HG03457 (cell line): Measurements from ENCODE around the gene INHBB.
"Not testable (repeated sequence)": the region's sequence is repeated elsewhere in the genome, so short reads cannot be mapped to it uniquely, and the experiment has no call there.

Experiments used
- ATAC-seq: cut with Tn5 transposase; IDR thresholded peaks from one replicate; pipeline ENCODE4 v1.9.1; 2021; ENCODE audit warnings: moderate number of reproducible peaks; ENCODE audit not compliant: unreplicated experiment

The INHBB gene

GRCh38 chr2:120316071-120316470 lies 29.9 kb upstream of the INHBB start:
- no peak for ATAC-seq

GRCh38 chr2:120316528-120317179 lies 29.3 kb upstream of the INHBB start:
- no peak for ATAC-seq

DNA sequence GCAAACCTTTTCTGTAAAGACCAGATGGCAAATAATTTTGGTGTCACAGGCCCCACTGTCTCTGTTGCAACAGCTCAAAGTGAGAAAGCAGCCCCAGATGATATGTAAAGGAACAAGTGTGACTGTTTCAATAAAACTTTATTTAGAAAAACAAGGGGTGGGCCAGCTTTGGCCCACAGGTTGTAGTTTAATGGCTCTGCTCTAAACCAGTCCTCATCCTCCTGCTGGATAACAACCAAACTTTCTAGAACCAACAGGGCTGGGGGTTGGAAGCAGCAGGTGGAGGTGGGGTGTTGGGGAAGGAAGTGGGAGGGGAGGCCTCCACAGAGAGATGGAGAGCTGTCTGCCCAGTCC lies 28.8 kb upstream of the INHBB start:
- ATAC-seq = no peak

DNA sequence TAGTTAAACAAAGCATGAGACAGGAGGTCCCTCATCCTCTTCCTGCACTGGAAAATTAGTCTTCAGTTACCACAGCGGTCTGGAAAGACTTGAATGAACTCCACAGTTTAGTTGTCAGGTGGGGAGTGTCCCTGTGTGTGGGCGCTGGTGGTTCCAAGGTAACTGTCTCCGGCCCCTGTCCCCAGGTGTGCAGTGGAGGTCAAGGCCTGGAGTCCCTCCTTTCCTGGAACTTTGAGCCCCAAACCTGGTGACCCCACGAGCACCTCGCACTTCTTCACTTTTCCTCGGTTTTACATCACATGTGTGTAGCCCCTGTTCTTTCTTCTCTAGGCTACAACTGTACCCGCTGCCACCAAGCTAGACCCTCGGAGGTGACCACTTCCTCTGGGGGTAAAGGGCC lies 28.0 kb upstream of the INHBB start:
- ATAC-seq = no peak

DNA sequence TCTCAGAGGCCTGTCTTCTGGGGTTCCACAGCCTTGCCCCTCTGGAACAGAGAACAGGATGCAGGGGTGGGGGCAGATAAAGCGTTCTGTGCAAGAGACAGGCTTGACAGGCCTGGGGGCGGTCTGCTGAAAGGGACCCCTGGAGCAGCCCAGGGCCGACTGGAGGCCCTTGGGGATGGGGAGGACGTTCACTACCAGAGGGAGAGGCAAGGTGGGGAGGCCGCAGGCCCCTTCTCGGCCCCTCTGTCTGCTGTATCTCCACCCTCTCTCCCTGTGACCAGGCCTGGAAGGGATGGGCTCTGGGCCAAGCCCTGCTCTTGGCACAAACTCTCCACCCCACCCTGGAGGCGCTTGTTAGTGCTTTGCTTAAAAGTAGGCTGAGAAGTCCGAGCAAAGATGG lies 27.3 kb upstream of the INHBB start:
- ATAC-seq = no peak

- ATAC-seq = no peak
Measured at GRCh38 chr2:120319123-120319522, 26.8 kb upstream of the INHBB start.

DNA sequence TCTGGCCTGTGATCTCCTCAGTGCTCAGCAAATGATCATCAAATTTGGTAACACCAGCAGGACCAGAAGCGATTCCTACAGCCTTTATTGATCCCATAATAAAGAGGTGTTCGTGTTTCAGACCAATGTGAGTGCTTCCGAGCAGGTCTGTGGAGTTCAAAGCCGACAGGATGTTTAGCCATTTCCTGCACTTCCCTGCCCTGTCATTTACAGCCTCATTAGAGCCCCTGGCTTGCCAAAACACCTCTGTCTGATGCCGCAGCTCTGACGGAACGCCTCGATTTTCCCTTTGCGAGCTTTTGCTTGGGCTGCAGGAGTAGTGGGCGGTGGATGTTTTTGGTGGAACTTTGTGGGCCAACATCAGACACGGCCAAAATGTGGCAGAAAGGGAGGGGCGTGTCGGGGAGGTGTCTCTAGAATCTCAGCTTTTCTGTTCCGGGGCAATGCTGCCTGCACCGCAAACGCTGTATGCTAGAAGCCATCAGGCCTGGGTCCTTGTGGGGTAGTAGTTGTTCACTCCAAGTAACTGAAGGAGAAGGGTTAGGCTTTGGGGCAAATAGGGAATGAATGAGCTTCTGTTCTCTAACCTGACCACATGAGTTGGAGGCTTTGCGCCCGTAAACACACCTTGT lies 26.1 kb upstream of the INHBB start:
- no peak for ATAC-seq

GRCh38 chr2:120320318-120320851 lies 25.6 kb upstream of the INHBB start:
- ATAC-seq = no peak

- not testable (repeated sequence) for ATAC-seq
Measured at GRCh38 chr2:120320887-120321556, 24.9 kb upstream of the INHBB start.

GRCh38 chr2:120321721-120322284 lies 24.1 kb upstream of the INHBB start:
- ATAC-seq = no peak

GRCh38 chr2:120322329-120322728 lies 23.6 kb upstream of the INHBB start:
- no peak for ATAC-seq

DNA sequence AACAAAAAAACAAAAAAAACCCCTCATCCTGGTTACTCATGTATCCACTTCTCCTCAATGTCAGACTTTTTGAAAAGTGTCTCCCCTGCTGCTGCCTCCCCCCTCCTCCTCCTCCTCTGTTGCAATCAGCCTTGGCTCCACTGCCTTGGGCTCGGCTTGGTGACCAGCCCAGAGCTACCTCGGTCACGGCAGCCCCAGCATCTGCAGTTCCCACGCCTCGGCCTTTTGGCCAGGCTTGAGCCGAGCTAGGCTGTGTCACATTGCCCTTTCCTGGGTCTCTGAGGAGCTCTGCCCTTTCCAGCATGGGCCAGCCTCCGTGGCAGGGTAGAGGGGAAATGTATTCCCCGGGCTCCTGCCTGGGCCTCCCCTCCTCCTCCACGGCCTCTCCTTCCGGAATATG lies 22.7 kb upstream of the INHBB start:
- no peak for ATAC-seq

DNA sequence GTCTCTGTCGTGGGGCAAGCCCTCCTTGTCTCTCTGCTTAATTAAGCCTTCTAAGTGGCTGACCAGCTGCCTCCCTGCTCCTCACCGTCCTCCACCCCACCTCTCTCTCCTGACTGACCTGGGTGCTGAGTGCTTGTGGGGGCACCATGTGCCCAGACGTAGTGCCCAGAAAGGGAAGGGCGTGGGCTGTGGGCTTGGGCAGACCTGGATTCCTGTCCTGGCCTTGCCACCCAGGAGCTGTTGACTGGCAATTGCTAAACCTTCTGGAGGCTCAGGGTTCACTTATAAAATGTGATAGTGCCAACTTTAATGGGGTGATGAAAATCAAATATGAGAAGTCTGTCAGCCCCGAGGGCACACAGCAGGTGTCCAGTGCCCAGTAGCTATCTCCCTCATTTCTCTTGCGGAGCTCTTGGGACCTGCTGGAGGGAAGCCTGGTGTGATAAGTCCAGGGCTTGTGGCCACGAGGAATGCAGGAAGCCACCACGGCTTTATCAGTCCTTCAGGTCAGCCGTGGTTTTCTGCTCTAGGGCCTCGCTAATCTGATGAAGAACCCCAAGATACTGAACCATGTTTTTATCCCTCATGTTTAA lies 22.0 kb upstream of the INHBB start:
- ATAC-seq = no peak

DNA sequence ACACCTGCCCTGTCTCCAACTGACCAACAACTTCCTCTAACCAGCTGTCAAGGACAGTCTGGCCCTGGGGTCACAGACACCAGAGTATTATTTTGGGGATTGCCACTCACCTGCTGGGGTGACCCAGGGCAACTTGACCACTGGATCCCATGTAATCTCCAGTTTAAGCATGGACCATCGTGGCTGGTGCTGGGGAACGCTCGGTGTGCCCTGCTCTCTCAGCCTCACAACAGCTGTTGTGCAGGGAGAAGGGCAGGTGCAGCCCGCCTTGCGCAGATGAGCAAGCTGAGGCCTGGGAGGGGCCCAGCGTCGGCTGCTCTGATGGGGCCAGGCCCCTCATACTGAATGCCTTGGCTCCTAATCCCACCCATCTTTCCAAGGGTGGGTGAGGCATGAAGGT lies 21.0 kb upstream of the INHBB start:
- no peak for ATAC-seq

DNA sequence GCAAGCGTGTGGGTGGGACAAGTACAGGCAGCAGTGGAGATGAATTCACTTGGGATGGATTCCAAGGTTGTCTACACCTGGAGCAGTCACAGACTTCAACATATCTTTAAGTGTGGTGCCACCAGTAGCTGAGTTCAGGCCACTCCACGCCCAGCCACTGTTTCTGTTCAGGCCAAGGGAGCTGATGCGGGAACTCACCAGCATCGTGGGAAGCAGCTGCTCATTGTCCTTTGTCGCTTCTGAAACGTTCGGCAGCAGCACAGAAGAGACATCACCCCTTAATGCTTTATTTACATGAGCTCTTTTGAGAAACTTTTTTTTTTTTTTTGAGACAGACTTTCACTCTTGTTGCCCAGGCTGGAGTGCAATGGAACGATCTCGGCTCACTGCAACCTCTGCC lies 19.9 kb upstream of the INHBB start:
- no peak for ATAC-seq

DNA sequence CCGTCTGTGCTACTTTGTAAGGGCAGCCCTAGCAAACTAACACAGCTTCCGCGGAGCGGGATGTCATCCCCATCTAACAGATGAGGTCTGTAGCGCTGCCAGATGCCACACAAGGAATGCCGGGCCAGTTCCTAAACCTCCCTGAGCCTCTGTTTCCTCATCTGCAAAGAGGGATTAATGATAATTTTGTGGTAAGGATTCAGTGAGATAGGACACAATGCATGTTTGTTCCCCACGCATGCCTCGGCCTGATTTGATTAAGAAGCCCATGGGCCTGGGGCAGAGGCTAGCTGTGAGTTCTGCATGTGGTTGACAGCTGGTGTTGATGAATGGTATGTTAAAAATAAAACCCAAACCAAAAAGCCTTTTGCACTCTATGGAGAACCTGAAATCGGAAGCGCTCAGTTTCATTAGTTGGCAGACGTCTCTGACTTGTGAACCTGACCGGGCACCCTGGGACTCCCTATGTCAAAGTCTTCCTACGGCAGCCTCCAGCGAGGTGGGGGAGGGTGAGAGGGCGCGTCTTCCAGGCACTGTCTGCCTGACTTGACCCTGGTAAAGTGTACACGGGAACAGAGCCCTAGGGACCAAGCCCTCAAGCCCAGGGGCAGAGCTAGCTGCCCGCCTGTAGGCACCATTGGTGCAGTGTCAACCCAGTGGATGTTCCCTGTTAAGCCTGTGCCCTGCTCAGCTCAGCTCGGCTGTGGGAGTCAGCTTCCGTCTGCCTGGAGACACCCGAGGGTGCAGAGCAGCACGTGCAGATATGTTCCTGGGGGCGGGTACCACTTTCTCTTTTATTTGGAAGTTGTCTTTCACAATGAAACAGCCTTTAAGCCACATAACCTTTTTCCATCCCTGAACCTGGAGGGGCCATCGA lies 14.8 kb upstream of the INHBB start:
- no peak for ATAC-seq

DNA sequence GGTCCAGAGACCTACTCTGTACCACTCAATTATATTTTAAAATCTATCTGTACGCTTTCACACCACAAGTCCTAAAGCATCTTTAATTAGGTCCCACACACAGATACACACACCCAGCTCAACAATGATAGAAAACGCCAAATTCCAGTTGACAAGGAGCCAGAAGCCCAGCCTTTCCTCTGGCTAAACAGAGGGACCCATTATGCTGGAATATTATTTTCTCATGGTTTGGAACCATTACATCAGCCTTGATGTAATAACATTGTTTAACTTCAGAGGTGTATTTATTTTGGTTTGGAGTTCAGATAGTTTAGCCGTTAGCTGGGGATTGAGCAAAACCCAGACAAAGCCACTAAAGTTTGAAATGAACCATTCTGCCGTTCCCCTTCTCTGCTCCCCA lies 14.0 kb upstream of the INHBB start:
- ATAC-seq = no peak

DNA sequence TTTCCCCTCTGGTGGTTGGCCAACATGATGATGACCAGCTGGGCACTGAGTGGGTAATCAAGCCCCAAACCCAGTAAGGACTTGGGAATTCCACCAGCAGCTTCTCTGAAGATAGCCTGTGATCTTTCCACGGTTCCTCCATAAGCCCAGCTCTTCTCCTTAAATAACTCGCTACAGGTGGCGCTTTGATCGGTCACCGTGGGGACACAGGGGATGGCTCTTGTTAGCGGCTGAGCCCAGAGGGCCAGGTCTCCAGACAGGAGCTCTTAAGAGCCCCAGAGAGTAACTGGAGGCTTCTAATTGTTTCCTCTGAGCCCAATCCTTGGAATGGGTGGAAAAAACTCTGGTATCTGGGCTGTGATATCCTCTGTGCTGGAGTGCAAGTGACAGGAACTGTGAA lies 13.6 kb upstream of the INHBB start:
- ATAC-seq = no peak

- no peak for ATAC-seq
Measured at GRCh38 chr2:120334068-120334467, 11.9 kb upstream of the INHBB start.

DNA sequence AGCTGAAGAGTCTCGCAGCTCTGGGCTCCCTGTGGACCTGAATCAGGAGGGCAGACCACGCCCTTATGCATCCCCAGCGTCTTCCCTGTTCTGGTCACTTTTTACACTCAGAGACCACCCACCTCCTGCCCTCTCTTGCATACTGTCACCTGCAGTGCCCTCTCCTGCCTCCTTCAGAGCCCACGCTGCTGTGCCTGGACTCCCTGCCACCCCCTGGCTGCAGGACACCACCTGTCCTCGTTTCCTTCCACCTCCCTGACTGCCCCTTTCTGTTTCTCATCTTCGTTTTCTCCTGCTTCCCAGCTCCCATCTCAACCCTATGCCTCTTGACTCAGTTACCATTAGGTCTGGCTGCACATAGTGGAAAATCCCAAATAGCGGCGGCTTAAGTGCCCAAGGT lies 9.2 kb upstream of the INHBB start:
- no peak for ATAC-seq

GRCh38 chr2:120338015-120338414 lies 7.9 kb upstream of the INHBB start:
- ATAC-seq = no peak
